GM20000 (cell line): ENCODE data around the gene CCDC187.

Experiments
- DNase-seq: peaks from one replicate; pipeline ENCODE4 v3.0.0; 2012; ENCODE audit warnings: low spot score
- TF ChIP-seq, protein P1 (sequence below): IDR thresholded peaks from 2 replicates; pipeline ENCODE4 v1.5.1; 2012; ENCODE audit warnings: mild to moderate bottlenecking, control low read depth; ENCODE audit errors: extremely low read depth, missing control alignments

Gene CCDC187

GRCh38 chr9:136278221-136278620, 25.7 kb downstream of the CCDC187 start:
- TF ChIP-seq, protein P1, sequence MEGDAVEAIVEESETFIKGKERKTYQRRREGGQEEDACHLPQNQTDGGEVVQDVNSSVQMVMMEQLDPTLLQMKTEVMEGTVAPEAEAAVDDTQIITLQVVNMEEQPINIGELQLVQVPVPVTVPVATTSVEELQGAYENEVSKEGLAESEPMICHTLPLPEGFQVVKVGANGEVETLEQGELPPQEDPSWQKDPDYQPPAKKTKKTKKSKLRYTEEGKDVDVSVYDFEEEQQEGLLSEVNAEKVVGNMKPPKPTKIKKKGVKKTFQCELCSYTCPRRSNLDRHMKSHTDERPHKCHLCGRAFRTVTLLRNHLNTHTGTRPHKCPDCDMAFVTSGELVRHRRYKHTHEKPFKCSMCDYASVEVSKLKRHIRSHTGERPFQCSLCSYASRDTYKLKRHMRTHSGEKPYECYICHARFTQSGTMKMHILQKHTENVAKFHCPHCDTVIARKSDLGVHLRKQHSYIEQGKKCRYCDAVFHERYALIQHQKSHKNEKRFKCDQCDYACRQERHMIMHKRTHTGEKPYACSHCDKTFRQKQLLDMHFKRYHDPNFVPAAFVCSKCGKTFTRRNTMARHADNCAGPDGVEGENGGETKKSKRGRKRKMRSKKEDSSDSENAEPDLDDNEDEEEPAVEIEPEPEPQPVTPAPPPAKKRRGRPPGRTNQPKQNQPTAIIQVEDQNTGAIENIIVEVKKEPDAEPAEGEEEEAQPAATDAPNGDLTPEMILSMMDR: no peak
- no peak for DNase-seq

- no peak for DNase-seq
- TF ChIP-seq, protein P1: no peak
These were observed 26.1 kb downstream of the CCDC187 start for GRCh38 chr9:136277746-136278145.

GRCh38 chr9:136276716-136277115, 27.2 kb downstream of the CCDC187 start:
- no peak for DNase-seq
- TF ChIP-seq, protein P1: no peak

DNA sequence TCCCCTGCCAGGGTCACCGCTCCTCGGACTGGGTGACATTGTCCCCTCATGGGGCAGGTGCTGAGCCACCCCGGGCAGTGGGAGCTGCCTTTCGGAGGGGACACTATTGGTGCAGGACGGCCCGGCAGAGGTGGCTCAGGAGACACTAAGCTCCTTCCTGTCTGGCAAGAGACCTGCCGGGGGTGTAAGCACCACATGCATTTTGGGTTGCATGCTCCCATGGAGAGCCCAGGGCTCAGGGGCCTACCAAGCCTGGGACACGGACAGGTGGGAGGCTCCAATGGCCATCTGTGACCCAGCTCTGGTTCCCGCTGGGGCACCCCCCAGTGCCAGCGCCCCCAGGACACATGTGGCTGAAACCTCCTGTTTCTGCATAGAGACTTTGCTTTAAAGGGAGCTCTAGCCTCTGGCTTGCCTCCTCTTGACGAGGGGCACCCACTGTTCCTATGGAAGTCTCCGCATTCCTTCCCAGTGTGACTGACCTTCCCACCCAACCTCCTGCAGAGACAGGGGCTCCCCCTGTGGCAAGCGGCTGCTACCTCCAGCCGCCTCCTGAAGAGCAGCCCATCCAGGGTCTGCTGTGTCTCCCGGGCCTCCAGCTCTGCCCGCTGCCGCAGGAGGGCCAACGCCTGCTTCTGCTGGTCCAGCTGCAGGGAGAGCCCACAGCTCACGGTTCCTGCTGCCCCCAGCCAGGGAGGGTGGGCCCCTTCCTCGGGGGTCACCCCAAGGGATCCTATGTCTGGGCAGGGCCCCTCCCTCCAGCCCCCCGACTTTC, 28.1 kb downstream of the CCDC187 start:
- DNase-seq: no peak
- TF ChIP-seq, protein P1: no peak

DNA sequence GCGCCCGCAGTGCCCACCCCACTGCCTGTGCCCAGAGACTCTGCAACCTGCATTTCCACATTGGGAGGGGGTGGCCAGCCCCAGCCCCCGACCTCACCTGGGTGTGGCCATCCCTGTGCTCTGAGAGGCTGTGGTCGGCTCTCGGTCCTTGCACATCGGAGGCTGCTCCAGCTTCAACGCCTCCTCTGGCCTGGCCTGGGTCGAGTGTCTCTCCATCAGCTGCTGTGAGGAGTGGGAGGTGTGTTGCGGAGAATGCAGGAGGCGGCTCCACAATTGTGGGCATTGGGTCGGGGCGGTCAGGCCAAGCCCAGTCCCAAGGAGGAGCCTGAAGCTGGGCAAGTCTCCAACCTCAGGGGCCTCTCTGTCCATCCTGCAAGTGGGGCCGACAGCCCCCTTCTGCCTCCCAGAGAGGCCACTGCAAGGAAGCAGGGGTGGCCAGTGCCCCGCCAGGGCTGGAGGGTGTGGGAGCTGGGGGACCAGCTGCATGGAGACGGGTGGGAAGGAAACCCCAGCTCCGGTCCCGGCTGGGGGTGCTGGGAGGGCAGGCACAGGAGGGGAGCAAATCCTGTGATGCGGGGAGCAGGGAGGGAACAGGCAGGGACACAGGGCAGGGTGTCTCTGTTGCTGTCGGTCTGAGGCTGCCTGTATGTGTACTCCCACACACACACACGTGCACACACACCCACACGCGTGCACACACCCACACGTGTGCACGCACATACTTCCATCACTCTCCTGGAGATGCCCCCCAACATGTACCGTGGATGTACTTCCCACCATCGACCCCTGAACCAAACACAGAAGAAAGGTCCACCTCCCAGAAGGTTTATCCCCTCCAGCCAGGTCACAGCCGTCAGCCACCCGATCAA, 28.9 kb downstream of the CCDC187 start:
- DNase-seq: no peak
- TF ChIP-seq, protein P1: no peak

DNA sequence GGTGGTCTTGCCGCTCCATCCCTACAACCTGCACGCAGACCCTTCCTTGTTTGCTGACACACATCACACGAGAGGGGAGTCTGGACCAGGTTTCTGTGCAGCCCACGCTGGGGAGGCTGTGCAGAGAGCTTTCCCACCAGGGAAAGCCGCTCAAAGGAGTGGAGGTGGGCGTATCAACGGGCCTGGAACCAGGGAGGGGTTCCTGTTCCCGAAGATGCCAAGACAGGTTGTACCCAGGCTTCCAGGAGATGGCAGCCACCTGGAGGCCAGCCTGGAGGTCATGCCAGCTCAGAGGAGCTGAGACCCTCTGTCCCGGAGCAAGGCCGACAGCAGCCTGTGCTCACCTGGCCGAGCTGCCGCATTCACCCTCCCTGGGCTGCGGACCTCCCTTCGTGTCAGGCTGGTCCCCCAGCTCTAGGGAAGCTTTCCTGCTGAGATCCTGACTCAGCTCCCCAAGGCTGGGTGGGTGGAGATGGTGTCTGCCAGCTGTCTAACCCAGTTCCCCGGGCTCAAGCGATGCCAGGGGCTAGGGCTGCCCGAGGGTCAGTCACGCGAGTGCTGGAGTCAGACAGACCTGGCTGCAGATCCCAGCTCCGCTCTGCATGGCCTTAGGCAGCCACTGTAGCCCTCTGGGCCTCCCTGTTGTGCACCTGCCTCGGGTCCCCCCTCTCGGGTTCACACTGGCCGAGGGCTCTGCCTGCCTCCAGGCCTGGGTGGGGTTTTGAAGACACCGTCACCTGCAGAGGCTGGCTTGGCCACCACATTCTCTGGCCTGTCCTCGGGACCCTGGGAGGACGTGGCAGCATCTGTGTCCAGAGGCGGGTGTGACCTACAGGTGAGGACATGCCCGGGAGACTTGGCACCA, 29.7 kb downstream of the CCDC187 start:
- TF ChIP-seq, protein P1: no peak
- no peak for DNase-seq
